HUES48 (cell line): ENCODE data around the gene SDK1.

Experiments
- H3K27ac ChIP-seq: one replicate; pipeline ENCODE4 v1.7.0; 2013; ENCODE audit warnings: low read depth, low read length, inconsistent platforms
- H3K27me3 ChIP-seq: 2 replicates; pipeline ENCODE4 v1.6.1; 2013; ENCODE audit warnings: mild to moderate bottlenecking, low read length; ENCODE audit not compliant: control insufficient read depth, insufficient read depth
- H3K36me3 ChIP-seq: 2 replicates; pipeline ENCODE4 v1.6.1; 2013; ENCODE audit warnings: low read length; ENCODE audit not compliant: control insufficient read depth, insufficient read depth
- H3K4me1 ChIP-seq: 2 replicates; pipeline ENCODE4 v1.6.1; 2013; ENCODE audit warnings: mild to moderate bottlenecking, low read length; ENCODE audit not compliant: control insufficient read depth, insufficient read depth
- H3K4me3 ChIP-seq: 2 replicates; pipeline ENCODE4 v1.5.1; 2013; ENCODE audit warnings: mild to moderate bottlenecking, low read depth, low read length
- H3K9ac ChIP-seq: 2 replicates; pipeline ENCODE4 v1.6.1; 2013; ENCODE audit warnings: mild to moderate bottlenecking, low read depth, low read length, moderate library complexity
- H3K9me3 ChIP-seq: 2 replicates; pipeline ENCODE4 v1.6.1; 2013; ENCODE audit warnings: low read length; ENCODE audit not compliant: control insufficient read depth, insufficient read depth

Gene SDK1

GRCh38 chr7:4073750-4074149 lies 772.7 kb downstream of the SDK1 start:
- no peaks in the 10 kb centered on the region for H3K4me1 ChIP-seq
- H3K27me3 ChIP-seq: no peaks in the 10 kb centered on the region

DNA sequence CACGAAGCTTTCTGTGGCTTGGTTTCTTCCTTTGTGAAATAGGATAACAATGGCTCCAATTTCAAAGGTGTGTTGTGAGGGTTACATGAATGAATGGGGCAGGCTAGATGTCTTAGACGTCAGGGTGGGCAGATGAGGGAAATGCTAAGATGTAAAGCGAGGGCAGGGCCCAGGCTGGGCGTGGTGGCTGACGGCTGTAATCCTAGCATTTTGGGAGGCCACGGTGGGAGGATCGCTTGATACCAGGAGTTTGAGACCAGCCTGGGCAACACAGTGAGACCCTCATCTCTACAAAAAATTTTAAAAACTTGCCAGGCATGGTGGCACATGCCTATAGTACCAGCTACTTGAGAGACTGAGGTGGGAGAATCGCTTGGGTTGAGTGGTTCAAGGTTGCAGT lies 773.4 kb downstream of the SDK1 start:
- H3K9me3 ChIP-seq: no peaks in the 10 kb centered on the region; the same call in 1 of the 2 replicates
- no peaks in the 10 kb centered on the region for H3K4me1 ChIP-seq
- H3K9ac ChIP-seq: no peak overlapping the region
- H3K36me3 ChIP-seq: no peaks in the 10 kb centered on the region
- H3K4me3 ChIP-seq: no peak overlapping the region
- H3K27ac ChIP-seq: no peak overlapping the region
- H3K27me3 ChIP-seq: no peaks in the 10 kb centered on the region

More at GRCh38 chr7:4073750-4074149, 772.7 kb downstream of the SDK1 start:
- H3K36me3 ChIP-seq: no peaks in the 10 kb centered on the region
- no peak overlapping the region for H3K27ac ChIP-seq
- H3K9me3 ChIP-seq: no peaks in the 10 kb centered on the region; the same call in 1 of the 2 replicates
- H3K4me3 ChIP-seq: no peak overlapping the region
- H3K9ac ChIP-seq: no peak overlapping the region

DNA sequence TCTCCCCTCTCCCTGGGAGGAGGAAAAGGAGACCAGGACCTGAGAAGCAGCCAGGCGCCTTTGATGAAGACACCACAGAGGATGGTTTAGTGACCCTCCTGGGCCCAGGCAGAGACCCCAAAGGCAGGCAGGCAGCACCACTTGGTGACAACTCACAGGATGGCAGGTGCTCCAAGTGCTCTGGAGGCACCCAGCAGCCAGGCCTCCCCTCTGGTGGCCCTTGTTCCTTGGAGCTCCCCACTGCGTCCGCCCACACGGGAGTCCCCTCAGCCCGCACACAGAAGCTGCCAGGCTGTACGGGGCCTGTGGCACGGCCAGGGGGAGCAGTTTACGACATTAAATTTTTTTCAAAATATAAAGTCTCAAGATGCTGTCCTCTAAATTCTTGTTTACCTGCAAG lies 773.9 kb downstream of the SDK1 start:
- H3K4me3 ChIP-seq: no peak overlapping the region
- no peaks in the 10 kb centered on the region for H3K4me1 ChIP-seq
- H3K9me3 ChIP-seq: no peaks in the 10 kb centered on the region; the same call in 1 of the 2 replicates
- H3K27ac ChIP-seq: no peak overlapping the region
- no peak overlapping the region for H3K9ac ChIP-seq
- H3K36me3 ChIP-seq: no peaks in the 10 kb centered on the region
- H3K27me3 ChIP-seq: no peaks in the 10 kb centered on the region

DNA sequence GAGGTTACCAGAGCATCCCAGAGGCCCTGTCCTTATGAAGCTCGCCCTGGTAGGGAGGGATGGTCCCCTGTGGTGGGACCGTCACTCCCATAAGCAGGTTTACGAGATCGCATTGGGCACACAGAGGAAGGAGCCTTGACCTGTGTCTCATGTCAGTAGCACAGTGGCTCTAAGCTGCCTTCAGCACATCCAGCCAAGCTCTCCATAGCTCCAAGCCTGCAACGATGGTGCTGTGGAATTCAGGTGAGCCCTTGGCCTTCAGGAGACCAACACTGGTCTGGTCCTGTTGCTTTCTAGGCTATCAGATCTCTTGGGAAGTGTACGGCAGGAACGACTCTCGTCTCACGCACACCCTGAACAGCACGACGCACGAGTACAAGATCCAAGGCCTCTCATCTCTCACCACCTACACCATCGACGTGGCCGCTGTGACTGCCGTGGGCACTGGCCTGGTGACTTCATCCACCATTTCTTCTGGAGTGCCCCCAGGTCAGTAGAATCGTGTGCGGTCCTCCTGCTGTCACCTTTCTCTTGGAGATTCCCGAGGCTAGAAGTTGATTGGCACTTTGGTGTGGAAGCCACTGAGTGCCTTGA lies 775.7 kb downstream of the SDK1 start:
- no peaks in the 10 kb centered on the region for H3K36me3 ChIP-seq
- no peaks in the 10 kb centered on the region for H3K4me1 ChIP-seq
- H3K4me3 ChIP-seq: no peak overlapping the region
- H3K9ac ChIP-seq: no peak overlapping the region
- no peaks in the 10 kb centered on the region; the same call in 1 of the 2 replicates for H3K9me3 ChIP-seq
- no peak overlapping the region for H3K27ac ChIP-seq
- no peaks in the 10 kb centered on the region for H3K27me3 ChIP-seq

- no peaks in the 10 kb centered on the region for H3K36me3 ChIP-seq
- H3K9ac ChIP-seq: no peak overlapping the region
- H3K27me3 ChIP-seq: no peaks in the 10 kb centered on the region
- H3K4me3 ChIP-seq: no peak overlapping the region
- H3K4me1 ChIP-seq: no peaks in the 10 kb centered on the region
- H3K9me3 ChIP-seq: no peaks in the 10 kb centered on the region; the same call in 1 of the 2 replicates
- H3K27ac ChIP-seq: no peak overlapping the region
Measured at GRCh38 chr7:4077980-4078379, 776.9 kb downstream of the SDK1 start.

DNA sequence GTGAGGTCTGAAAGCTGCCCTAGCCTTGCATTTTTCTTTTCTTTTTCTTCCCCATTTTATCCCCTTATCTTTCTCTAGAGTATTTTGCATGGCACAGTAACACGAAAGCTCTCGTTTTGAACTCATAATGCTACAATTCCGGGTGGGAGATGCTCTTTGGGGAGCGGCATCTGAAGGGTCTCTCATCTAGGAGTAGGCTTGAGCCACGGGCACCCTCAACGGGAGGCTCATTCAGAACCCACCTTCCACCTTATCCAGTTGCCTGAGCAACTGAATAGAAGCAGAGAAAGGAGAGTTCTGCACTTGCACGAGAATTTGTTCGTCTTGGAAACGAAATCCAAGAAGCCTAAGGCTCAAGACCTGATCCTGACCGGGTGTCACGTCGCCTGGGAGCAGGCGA lies 777.5 kb downstream of the SDK1 start:
- Histone ChIP-seq H3K36me3 (no peaks in the 10 kb centered on the region), H3K9me3 (no peaks in the 10 kb centered on the region; the same call in 1 of the 2 replicates), H3K4me3 (no peak overlapping the region), H3K27ac (no peak overlapping the region), H3K9ac (no peak overlapping the region), H3K4me1 (no peaks in the 10 kb centered on the region), H3K27me3 (no peaks in the 10 kb centered on the region)

DNA sequence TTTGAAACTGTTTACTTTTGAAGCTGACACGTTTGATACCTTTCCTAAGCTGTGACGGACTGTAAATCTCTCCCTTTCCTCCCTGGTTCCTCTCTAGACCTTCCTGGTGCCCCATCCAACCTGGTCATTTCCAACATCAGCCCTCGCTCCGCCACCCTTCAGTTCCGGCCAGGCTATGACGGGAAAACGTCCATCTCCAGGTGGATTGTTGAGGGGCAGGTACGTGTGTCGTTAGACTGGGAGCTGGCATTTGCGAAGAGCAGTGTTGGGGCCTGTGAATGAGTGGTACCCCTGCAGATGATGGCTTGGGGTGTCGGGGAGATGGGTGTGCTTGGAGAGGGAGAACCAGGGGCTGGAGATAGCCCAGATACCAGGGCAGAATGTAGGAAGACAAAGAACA lies 778.3 kb downstream of the SDK1 start:
- H3K27me3 ChIP-seq: no peaks in the 10 kb centered on the region
- H3K9me3 ChIP-seq: no peaks in the 10 kb centered on the region; the same call in 1 of the 2 replicates
- no peak overlapping the region for H3K4me3 ChIP-seq
- H3K9ac ChIP-seq: no peak overlapping the region
- no peaks in the 10 kb centered on the region for H3K36me3 ChIP-seq
- H3K4me1 ChIP-seq: no peaks in the 10 kb centered on the region
- H3K27ac ChIP-seq: no peak overlapping the region

GRCh38 chr7:4079956-4080355 lies 778.9 kb downstream of the SDK1 start:
- Histone ChIP-seq H3K36me3 (no peaks in the 10 kb centered on the region), H3K9me3 (no peaks in the 10 kb centered on the region; the same call in 1 of the 2 replicates), H3K4me3 (no peak overlapping the region), H3K9ac (no peak overlapping the region), H3K27me3 (no peaks in the 10 kb centered on the region), H3K4me1 (no peaks in the 10 kb centered on the region), H3K27ac (no peak overlapping the region)

- Histone ChIP-seq H3K36me3 (no peaks in the 10 kb centered on the region), H3K27ac (no peak overlapping the region), H3K4me3 (no peak overlapping the region), H3K9ac (no peak overlapping the region), H3K27me3 (no peaks in the 10 kb centered on the region), H3K9me3 (no peaks in the 10 kb centered on the region; the same call in 1 of the 2 replicates), H3K4me1 (no peaks in the 10 kb centered on the region)
Measured at GRCh38 chr7:4080954-4081353, 779.9 kb downstream of the SDK1 start.

GRCh38 chr7:4083513-4083912 lies 782.5 kb downstream of the SDK1 start:
- Histone ChIP-seq H3K4me1 (no peaks in the 10 kb centered on the region), H3K27me3 (no peaks in the 10 kb centered on the region), H3K27ac (no peak overlapping the region), H3K9ac (no peak overlapping the region), H3K36me3 (no peaks in the 10 kb centered on the region), H3K9me3 (no peaks in the 10 kb centered on the region), H3K4me3 (no peak overlapping the region)

- H3K27ac ChIP-seq: no peak overlapping the region
- no peak overlapping the region for H3K4me3 ChIP-seq
- H3K4me1 ChIP-seq: no peaks in the 10 kb centered on the region
- no peaks in the 10 kb centered on the region for H3K36me3 ChIP-seq
- no peak overlapping the region for H3K9ac ChIP-seq
- no peaks in the 10 kb centered on the region for H3K27me3 ChIP-seq
- H3K9me3 ChIP-seq: no peaks in the 10 kb centered on the region
Measured at GRCh38 chr7:4084271-4084670, 783.2 kb downstream of the SDK1 start.
